ENCODE results near the gene ASXL1.

DNA sequence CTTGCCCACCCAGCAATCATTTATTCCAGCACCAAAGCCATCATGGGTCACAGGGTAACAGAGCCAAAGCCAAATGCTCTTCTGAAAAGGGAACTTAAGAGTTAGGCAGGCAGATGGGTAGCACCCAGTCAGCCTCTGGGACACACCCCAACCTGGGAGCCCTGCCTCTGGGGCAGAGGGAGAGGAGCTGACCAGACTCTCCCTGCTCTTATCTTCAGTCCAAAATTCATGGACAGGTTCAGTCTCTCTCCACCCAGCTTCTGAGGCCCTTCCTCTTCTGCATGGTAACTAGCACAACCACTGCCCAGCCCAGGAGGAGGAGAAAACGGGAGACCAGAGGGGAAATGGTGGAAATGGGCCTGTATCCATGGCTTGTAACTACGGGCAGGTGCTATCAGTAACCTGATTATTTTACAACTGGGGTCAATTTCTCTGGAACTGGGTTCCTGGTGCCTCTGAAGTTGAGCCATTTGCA lies 121.6 kb downstream of the ASXL1 start:
- TF ChIP-seq, protein P1, sequence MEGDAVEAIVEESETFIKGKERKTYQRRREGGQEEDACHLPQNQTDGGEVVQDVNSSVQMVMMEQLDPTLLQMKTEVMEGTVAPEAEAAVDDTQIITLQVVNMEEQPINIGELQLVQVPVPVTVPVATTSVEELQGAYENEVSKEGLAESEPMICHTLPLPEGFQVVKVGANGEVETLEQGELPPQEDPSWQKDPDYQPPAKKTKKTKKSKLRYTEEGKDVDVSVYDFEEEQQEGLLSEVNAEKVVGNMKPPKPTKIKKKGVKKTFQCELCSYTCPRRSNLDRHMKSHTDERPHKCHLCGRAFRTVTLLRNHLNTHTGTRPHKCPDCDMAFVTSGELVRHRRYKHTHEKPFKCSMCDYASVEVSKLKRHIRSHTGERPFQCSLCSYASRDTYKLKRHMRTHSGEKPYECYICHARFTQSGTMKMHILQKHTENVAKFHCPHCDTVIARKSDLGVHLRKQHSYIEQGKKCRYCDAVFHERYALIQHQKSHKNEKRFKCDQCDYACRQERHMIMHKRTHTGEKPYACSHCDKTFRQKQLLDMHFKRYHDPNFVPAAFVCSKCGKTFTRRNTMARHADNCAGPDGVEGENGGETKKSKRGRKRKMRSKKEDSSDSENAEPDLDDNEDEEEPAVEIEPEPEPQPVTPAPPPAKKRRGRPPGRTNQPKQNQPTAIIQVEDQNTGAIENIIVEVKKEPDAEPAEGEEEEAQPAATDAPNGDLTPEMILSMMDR (IDR thresholded peaks at IDR 0.05): no peak
- TF ChIP-seq EZH2phosphoT487 (IDR thresholded peaks at IDR 0.05; ENCODE audit: borderline replicate concordance, low read depth) (no peak), GATA2 (CRISPR knock-in tag; IDR thresholded peaks at IDR 0.05) (no peak), TAF1 (IDR thresholded peaks at IDR 0.05; ENCODE audit: borderline replicate concordance, low read depth, low read length) (no peak), GABPA (IDR thresholded peaks at IDR 0.05; ENCODE audit: low read depth) (no peak), ELF1 (IDR thresholded peaks at IDR 0.05) (no peak), NFIC (IDR thresholded peaks at IDR 0.05; ENCODE audit: borderline replicate concordance) (no peak), RAD21 (IDR thresholded peaks at IDR 0.05; ENCODE audit: low read length) (no peak)
